ENCODE data around the gene HSBP1L1.

HSBP1L1 gene

GRCh38 chr18:79928563-79928960 is 35.9 kb upstream of the HSBP1L1 start:
- DNase-seq (ENCODE audit: low read depth in 2 of 3, low spot score in 2 of 3), result no peak

GRCh38 chr18:79930020-79930642 is 34.3 kb upstream of the HSBP1L1 start:
- no peak for DNase-seq (ENCODE audit: low read depth in 2 of 3, low spot score in 2 of 3)

GRCh38 chr18:79931475-79931874 is 33.0 kb upstream of the HSBP1L1 start:
- no peak for DNase-seq (ENCODE audit: low read depth in 2 of 3, low spot score in 2 of 3)

- no peak for DNase-seq (ENCODE audit: low read depth in 2 of 3, low spot score in 2 of 3)
Observed at GRCh38 chr18:79932907-79933306, 31.5 kb upstream of the HSBP1L1 start.

GRCh38 chr18:79933765-79934164 is 30.7 kb upstream of the HSBP1L1 start:
- DNase-seq (ENCODE audit: low read depth in 2 of 3, low spot score in 2 of 3), result no peak

GRCh38 chr18:79934311-79935097 is 29.9 kb upstream of the HSBP1L1 start:
- no peak for DNase-seq (ENCODE audit: low read depth in 2 of 3, low spot score in 2 of 3)

- DNase-seq (ENCODE audit: low read depth in 2 of 3, low spot score in 2 of 3), result no peak
Observed at GRCh38 chr18:79935098-79935480, 29.4 kb upstream of the HSBP1L1 start.

GRCh38 chr18:79935499-79935898 is 28.9 kb upstream of the HSBP1L1 start:
- DNase-seq (ENCODE audit: low read depth in 2 of 3, low spot score in 2 of 3), result no peak

- no peak for DNase-seq (ENCODE audit: low read depth in 2 of 3, low spot score in 2 of 3)
Observed at GRCh38 chr18:79935925-79936324, 28.5 kb upstream of the HSBP1L1 start.

GRCh38 chr18:79936641-79937040 is 27.8 kb upstream of the HSBP1L1 start:
- DNase-seq (ENCODE audit: low read depth in 2 of 3, low spot score in 2 of 3), result no peak

GRCh38 chr18:79937103-79937860 is 27.2 kb upstream of the HSBP1L1 start:
- DNase-seq (ENCODE audit: low read depth in 2 of 3, low spot score in 2 of 3), result no peak

GRCh38 chr18:79938196-79938595 is 26.2 kb upstream of the HSBP1L1 start:
- DNase-seq (ENCODE audit: low read depth in 2 of 3, low spot score in 2 of 3), result no peak

- DNase-seq (ENCODE audit: low read depth in 2 of 3, low spot score in 2 of 3), result no peak
Observed at GRCh38 chr18:79939096-79939495, 25.3 kb upstream of the HSBP1L1 start.

- no peak for DNase-seq (ENCODE audit: low read depth in 2 of 3, low spot score in 2 of 3)
Observed at GRCh38 chr18:79940126-79940813, 24.2 kb upstream of the HSBP1L1 start.

- no peak for DNase-seq (ENCODE audit: low read depth in 2 of 3, low spot score in 2 of 3)
Observed at GRCh38 chr18:79940814-79941472, 23.5 kb upstream of the HSBP1L1 start.

GRCh38 chr18:79941473-79942119 is 22.8 kb upstream of the HSBP1L1 start:
- DNase-seq (ENCODE audit: low read depth in 2 of 3, low spot score in 2 of 3), result no peak

GRCh38 chr18:79942211-79942610 is 22.2 kb upstream of the HSBP1L1 start:
- DNase-seq (ENCODE audit: low read depth in 2 of 3, low spot score in 2 of 3), result no peak

- no peak for DNase-seq (ENCODE audit: low read depth in 2 of 3, low spot score in 2 of 3)
Observed at GRCh38 chr18:79942786-79943607, 21.4 kb upstream of the HSBP1L1 start.

GRCh38 chr18:79943608-79944125 is 20.8 kb upstream of the HSBP1L1 start:
- DNase-seq (ENCODE audit: low read depth in 2 of 3, low spot score in 2 of 3), result no peak
